WTC11 (cell line): Measurements from ENCODE around the gene SIN3A. TPM values are rescaled to one million over a fixed set of nuclear protein-coding genes. Genes with fewer than 3 reads are reported as not detected.

ENCODE experiments used
- ARID4B ChIP-seq: sonication (generic); formaldehyde crosslinking; IDR thresholded peaks from 2 replicates; pipeline ENCODE4 v1.8.0; 2023; ENCODE audit warnings: missing genetic modification reagents, mild to moderate bottlenecking, borderline replicate concordance
- ATF6 ChIP-seq: sonication (generic); formaldehyde crosslinking; IDR thresholded peaks from 2 replicates; pipeline ENCODE4 v1.8.1; 2023; ENCODE audit warnings: mild to moderate bottlenecking, missing genetic modification reagents
- ESRRA ChIP-seq: sonication (generic); formaldehyde crosslinking; IDR thresholded peaks from 2 replicates; pipeline ENCODE4 v1.8.1; 2022; ENCODE audit warnings: mild to moderate bottlenecking, missing genetic modification reagents, borderline replicate concordance
- FOXJ3 ChIP-seq: sonication (generic); formaldehyde crosslinking; IDR thresholded peaks from 2 replicates; pipeline ENCODE4 v1.9.0; 2021; ENCODE audit warnings: missing genetic modification reagents, mild to moderate bottlenecking, borderline replicate concordance
- FOXP1 ChIP-seq: sonication (generic); formaldehyde crosslinking; IDR thresholded peaks from 2 replicates; pipeline ENCODE4 v1.8.0; 2022; ENCODE audit warnings: missing genetic modification reagents, mild to moderate bottlenecking, moderate library complexity, borderline replicate concordance
- IRF2 ChIP-seq: sonication (generic); formaldehyde crosslinking; IDR thresholded peaks from 2 replicates; pipeline ENCODE4 v1.8.0; 2022; ENCODE audit warnings: low read depth, missing genetic modification reagents, borderline replicate concordance
- KAT7 ChIP-seq: sonication (generic); formaldehyde crosslinking; IDR thresholded peaks from 2 replicates; pipeline ENCODE4 v1.8.1; 2023; ENCODE audit warnings: missing genetic modification reagents, mild to moderate bottlenecking, borderline replicate concordance
- NR3C1 ChIP-seq: sonication (generic); formaldehyde crosslinking; conservative IDR thresholded peaks from 2 replicates; pipeline ENCODE4 v1.8.1; 2023; ENCODE audit warnings: low read depth, mild to moderate bottlenecking, missing genetic modification reagents
- SMAD4 ChIP-seq: sonication (generic); formaldehyde crosslinking; IDR thresholded peaks from 2 replicates; pipeline ENCODE4 v1.8.0; 2022; ENCODE audit warnings: mild to moderate bottlenecking, missing genetic modification reagents
- TP53 ChIP-seq: sonication (generic); formaldehyde crosslinking; IDR thresholded peaks from 2 replicates; pipeline ENCODE4 v1.8.1; 2023; ENCODE audit warnings: mild to moderate bottlenecking, missing genetic modification reagents
- ZNF263 ChIP-seq: sonication (generic); formaldehyde crosslinking; IDR thresholded peaks from 2 replicates; pipeline ENCODE4 v1.8.1; 2022; ENCODE audit warnings: low read depth, mild to moderate bottlenecking, moderate library complexity, missing genetic modification reagents
- ZNF423 ChIP-seq: fragments of 250-450 bp; sonication (Bioruptor Pico); IDR thresholded peaks from 2 replicates; pipeline ENCODE4 v2.1.2; 2022; ENCODE audit warnings: mild to moderate bottlenecking, moderate library complexity
- total RNA-seq: library from RNA; stranded (reverse); gene quantifications from 3 replicates; pipeline ENCODE4 v1.2.3, GENCODE V29; 2021
- TF ChIP-seq, protein P1 (sequence below): sonication (generic); formaldehyde crosslinking; IDR thresholded peaks from 2 replicates; pipeline ENCODE4 v1.8.1; 2022; ENCODE audit warnings: mild to moderate bottlenecking, missing genetic modification reagents, moderate library complexity, borderline replicate concordance
- TF ChIP-seq, protein P2 (sequence below): sonication (generic); formaldehyde crosslinking; IDR thresholded peaks from 2 replicates; pipeline ENCODE4 v1.8.0; 2022; ENCODE audit warnings: mild to moderate bottlenecking, missing genetic modification reagents
- TF ChIP-seq, protein P3 (sequence below): sonication (generic); formaldehyde crosslinking; IDR thresholded peaks from 2 replicates; pipeline ENCODE4 v1.8.1; 2022; ENCODE audit warnings: low read depth, missing genetic modification reagents, borderline replicate concordance

SIN3A gene
- total RNA-seq, 1 experiment from 2014 or later = 113 TPM

- TF ChIP-seq FOXJ3 (CRISPR knock-in tag) (no peak), TP53 (CRISPR knock-in tag) (0 out of 2 replicates have a peak, but pooled peaks have one; percentile 8), ATF6 (no peak), ZNF263 (CRISPR knock-in tag) (0 out of 2 replicates have a peak, but pooled peaks have one; percentile 16), NR3C1 (CRISPR knock-in tag) (no peak), IRF2 (CRISPR knock-in tag) (no peak), KAT7 (CRISPR knock-in tag) (0 out of 2 replicates have a peak, but pooled peaks have one; percentile 53), ESRRA (CRISPR knock-in tag) (0 out of 2 replicates have a peak, but pooled peaks have one; percentile 6), ZNF423 (CRISPR knock-in tag) (no peak), SMAD4 (CRISPR knock-in tag) (0 out of 2 replicates have a peak, but pooled peaks have one; percentile 49), ARID4B (peak; percentile 36; the same call in 1 of the 2 replicates), FOXP1 (CRISPR knock-in tag) (no peak)
- TF ChIP-seq, protein P1, sequence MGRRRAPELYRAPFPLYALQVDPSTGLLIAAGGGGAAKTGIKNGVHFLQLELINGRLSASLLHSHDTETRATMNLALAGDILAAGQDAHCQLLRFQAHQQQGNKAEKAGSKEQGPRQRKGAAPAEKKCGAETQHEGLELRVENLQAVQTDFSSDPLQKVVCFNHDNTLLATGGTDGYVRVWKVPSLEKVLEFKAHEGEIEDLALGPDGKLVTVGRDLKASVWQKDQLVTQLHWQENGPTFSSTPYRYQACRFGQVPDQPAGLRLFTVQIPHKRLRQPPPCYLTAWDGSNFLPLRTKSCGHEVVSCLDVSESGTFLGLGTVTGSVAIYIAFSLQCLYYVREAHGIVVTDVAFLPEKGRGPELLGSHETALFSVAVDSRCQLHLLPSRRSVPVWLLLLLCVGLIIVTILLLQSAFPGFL (CRISPR knock-in tag) = 0 out of 2 replicates have a peak, but pooled peaks have one; percentile 43
- TF ChIP-seq, protein P2, sequence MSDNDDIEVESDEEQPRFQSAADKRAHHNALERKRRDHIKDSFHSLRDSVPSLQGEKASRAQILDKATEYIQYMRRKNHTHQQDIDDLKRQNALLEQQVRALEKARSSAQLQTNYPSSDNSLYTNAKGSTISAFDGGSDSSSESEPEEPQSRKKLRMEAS (CRISPR knock-in tag) = peak; percentile 55
- TF ChIP-seq, protein P3, sequence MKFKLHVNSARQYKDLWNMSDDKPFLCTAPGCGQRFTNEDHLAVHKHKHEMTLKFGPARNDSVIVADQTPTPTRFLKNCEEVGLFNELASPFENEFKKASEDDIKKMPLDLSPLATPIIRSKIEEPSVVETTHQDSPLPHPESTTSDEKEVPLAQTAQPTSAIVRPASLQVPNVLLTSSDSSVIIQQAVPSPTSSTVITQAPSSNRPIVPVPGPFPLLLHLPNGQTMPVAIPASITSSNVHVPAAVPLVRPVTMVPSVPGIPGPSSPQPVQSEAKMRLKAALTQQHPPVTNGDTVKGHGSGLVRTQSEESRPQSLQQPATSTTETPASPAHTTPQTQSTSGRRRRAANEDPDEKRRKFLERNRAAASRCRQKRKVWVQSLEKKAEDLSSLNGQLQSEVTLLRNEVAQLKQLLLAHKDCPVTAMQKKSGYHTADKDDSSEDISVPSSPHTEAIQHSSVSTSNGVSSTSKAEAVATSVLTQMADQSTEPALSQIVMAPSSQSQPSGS (CRISPR knock-in tag) = no peak
These were observed 1.6 kb upstream of the SIN3A start (continued) for GRCh38 chr15:75452865-75453702.
